WTC11 (cell line): ENCODE results near the gene HRCT1. TPM values are rescaled to one million over a fixed set of nuclear protein-coding genes. Genes with fewer than 3 reads are reported as not detected.

ENCODE experiments used
- ATAC-seq: fragments of 200-7000 bp; cut with Tn5 transposase; 2 replicates; pipeline ENCODE4 v1.10.0; 2021; ENCODE audit warnings: mild to moderate bottlenecking, moderate library complexity
- CTCF ChIA-PET: fragments of 300-600 bp; sonication (Branson Sonifier 250); formaldehyde crosslinking; loops from one replicate; lab custom pipeline; 2021; ENCODE audit warnings: antibody characterized with exemption; lab: Charles Lee
- POLR2A ChIA-PET: fragments of 350-600 bp; sonication (Branson Sonifier 250); formaldehyde crosslinking; loops from one replicate; lab custom pipeline; 2021; ENCODE audit warnings: antibody characterized with exemption; lab: Charles Lee
- DNase-seq: peaks from one replicate; pipeline ENCODE4 v3.0.0; 2021; ENCODE audit warnings: low spot score
- H3K27ac Mint-ChIP-seq: 2 replicates; pipeline ENCODE4 v1.8.0; 2021; ENCODE audit warnings: mixed read lengths
- H3K27me3 Mint-ChIP-seq: 2 replicates; pipeline ENCODE4 v1.8.0; 2021; ENCODE audit warnings: low read depth, mild to moderate bottlenecking, moderate library complexity, mixed read lengths
- H3K36me3 Mint-ChIP-seq: 2 replicates; pipeline ENCODE4 v1.8.0; 2021; ENCODE audit warnings: mixed read lengths
- H3K4me1 Mint-ChIP-seq: 2 replicates; pipeline ENCODE4 v1.8.0; 2022; ENCODE audit warnings: mixed read lengths
- H3K4me3 Mint-ChIP-seq: 2 replicates; pipeline ENCODE4 v1.8.0; 2021; ENCODE audit warnings: mild to moderate bottlenecking, moderate library complexity, mixed read lengths
- H3K9me3 Mint-ChIP-seq: 2 replicates; pipeline ENCODE4 v1.8.0; 2021; ENCODE audit warnings: mixed read lengths
- ELF4 ChIP-seq: sonication (generic); formaldehyde crosslinking; IDR thresholded peaks from 2 replicates; pipeline ENCODE4 v1.8.1; 2022; ENCODE audit warnings: low read depth, mild to moderate bottlenecking, moderate library complexity, missing genetic modification reagents
- JUN ChIP-seq: sonication (generic); formaldehyde crosslinking; IDR thresholded peaks from 2 replicates; pipeline ENCODE4 v1.8.0; 2023; ENCODE audit warnings: mild to moderate bottlenecking, missing genetic modification reagents
- ZNF121 ChIP-seq: sonication (generic); formaldehyde crosslinking; IDR thresholded peaks from 2 replicates; pipeline ENCODE4 v1.8.0; 2023; ENCODE audit warnings: missing genetic modification reagents
- ZNF138 ChIP-seq: sonication (generic); formaldehyde crosslinking; conservative IDR thresholded peaks from 2 replicates; pipeline ENCODE4 v1.8.1; 2022; ENCODE audit warnings: mild to moderate bottlenecking, moderate library complexity, missing genetic modification reagents
- total RNA-seq: library from RNA; stranded (reverse); gene quantifications from 3 replicates; pipeline ENCODE4 v1.2.3, GENCODE V29; 2021
- TF ChIP-seq, protein P1 (sequence below): fragments of 200-600 bp; IDR thresholded peaks from 2 replicates; pipeline ENCODE4 v1.8.0; 2022; ENCODE audit warnings: antibody characterized with exemption
- TF ChIP-seq, protein P2 (sequence below): sonication (generic); formaldehyde crosslinking; IDR thresholded peaks from 2 replicates; pipeline ENCODE4 v1.8.1; 2023; ENCODE audit warnings: mild to moderate bottlenecking, missing genetic modification reagents
- TF ChIP-seq, protein P3 (sequence below): sonication (generic); formaldehyde crosslinking; IDR thresholded peaks from 2 replicates; pipeline ENCODE4 v1.8.0; 2022; ENCODE audit warnings: missing genetic modification reagents
- TF ChIP-seq, protein P4 (sequence below): fragments of 250-450 bp; sonication (Bioruptor Pico); conservative IDR thresholded peaks from 2 replicates; pipeline ENCODE4 v1.9.0; 2021; ENCODE audit warnings: mild to moderate bottlenecking
- TF ChIP-seq, protein P5 (sequence below): fragments of 250-450 bp; sonication (Bioruptor Pico); IDR thresholded peaks from 2 replicates; pipeline ENCODE4 v1.9.0; 2021; ENCODE audit warnings: mild to moderate bottlenecking, borderline replicate concordance
- TF ChIP-seq, protein P6 (sequence below): sonication (generic); formaldehyde crosslinking; IDR thresholded peaks from 2 replicates; pipeline ENCODE4 v1.8.0; 2023; ENCODE audit warnings: mild to moderate bottlenecking, missing genetic modification reagents
- TF ChIP-seq, protein P7 (sequence below): sonication (generic); formaldehyde crosslinking; IDR thresholded peaks from 2 replicates; pipeline ENCODE4 v1.8.0; 2022; ENCODE audit warnings: mild to moderate bottlenecking, missing genetic modification reagents
- TF ChIP-seq, protein P8 (sequence below): sonication (generic); formaldehyde crosslinking; IDR thresholded peaks from 2 replicates; pipeline ENCODE4 v1.8.0; 2022; ENCODE audit warnings: mild to moderate bottlenecking, missing genetic modification reagents

The HRCT1 gene
- total RNA-seq, 1 experiment from 2014 or later, result not detected

DNA sequence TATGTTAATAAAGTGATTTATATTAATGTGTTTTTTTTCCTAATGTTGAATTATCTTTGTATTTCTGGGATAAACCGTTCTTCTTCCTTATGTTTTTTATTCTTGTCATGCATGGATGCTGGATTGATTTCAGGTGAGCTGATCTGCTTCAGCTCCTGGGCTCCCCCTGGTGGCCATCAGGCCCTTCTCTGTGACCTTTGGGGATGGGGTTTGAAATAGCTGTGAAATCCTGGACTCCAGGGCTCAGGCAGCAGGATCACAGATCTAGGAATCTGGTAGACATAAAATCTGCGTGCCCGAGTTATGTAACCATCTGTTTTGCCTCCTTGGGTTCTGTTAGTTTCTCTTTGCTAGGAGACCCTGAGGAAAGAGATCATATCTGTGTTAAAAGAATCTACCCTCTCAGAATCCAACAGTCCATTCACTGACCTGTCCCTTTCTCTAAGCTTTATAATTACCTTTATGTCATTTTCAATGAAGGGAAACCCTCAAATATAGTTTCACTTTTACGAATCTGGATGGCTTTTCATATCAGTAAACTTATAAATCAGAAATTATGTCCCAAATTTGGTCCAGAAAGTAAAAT, 23.6 kb upstream of the HRCT1 start:
- ATAC-seq, result peak; percentile 88
- peaks cover under 1% of the 10 kb centered on the region; the same call in 1 of the 2 replicates for H3K36me3 Mint-ChIP-seq
- H3K4me3 Mint-ChIP-seq, result no peak overlapping the region
- peaks cover 6% of the 10 kb centered on the region for H3K27me3 Mint-ChIP-seq
- ChIA-PET CTCF (interaction anchor here (0.5 to 3.0 kb wide), 62 partner anchors 9 to 328 kb away, joined by 3 to 136 read pairs (median 5); partner anchors contain the start of genes ARHGEF39, CCDC107, CREB3 and FAM221B), POLR2A (interaction anchor here (0.5 to 1.0 kb wide), 3 partner anchors 92 to 205 kb away, joined by 3 to 4 read pairs (median 3); partner anchors contain the start of gene TLN1)
- TF ChIP-seq, protein P1, sequence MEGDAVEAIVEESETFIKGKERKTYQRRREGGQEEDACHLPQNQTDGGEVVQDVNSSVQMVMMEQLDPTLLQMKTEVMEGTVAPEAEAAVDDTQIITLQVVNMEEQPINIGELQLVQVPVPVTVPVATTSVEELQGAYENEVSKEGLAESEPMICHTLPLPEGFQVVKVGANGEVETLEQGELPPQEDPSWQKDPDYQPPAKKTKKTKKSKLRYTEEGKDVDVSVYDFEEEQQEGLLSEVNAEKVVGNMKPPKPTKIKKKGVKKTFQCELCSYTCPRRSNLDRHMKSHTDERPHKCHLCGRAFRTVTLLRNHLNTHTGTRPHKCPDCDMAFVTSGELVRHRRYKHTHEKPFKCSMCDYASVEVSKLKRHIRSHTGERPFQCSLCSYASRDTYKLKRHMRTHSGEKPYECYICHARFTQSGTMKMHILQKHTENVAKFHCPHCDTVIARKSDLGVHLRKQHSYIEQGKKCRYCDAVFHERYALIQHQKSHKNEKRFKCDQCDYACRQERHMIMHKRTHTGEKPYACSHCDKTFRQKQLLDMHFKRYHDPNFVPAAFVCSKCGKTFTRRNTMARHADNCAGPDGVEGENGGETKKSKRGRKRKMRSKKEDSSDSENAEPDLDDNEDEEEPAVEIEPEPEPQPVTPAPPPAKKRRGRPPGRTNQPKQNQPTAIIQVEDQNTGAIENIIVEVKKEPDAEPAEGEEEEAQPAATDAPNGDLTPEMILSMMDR, result peak; percentile 87
- TF ChIP-seq, protein P2, sequence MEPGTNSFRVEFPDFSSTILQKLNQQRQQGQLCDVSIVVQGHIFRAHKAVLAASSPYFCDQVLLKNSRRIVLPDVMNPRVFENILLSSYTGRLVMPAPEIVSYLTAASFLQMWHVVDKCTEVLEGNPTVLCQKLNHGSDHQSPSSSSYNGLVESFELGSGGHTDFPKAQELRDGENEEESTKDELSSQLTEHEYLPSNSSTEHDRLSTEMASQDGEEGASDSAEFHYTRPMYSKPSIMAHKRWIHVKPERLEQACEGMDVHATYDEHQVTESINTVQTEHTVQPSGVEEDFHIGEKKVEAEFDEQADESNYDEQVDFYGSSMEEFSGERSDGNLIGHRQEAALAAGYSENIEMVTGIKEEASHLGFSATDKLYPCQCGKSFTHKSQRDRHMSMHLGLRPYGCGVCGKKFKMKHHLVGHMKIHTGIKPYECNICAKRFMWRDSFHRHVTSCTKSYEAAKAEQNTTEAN, result no peak
- no peak overlapping the region for H3K27ac Mint-ChIP-seq
- H3K9me3 Mint-ChIP-seq, result peaks cover 6% of the 10 kb centered on the region
- peak; percentile 87 for DNase-seq
- H3K4me1 Mint-ChIP-seq, result no peaks in the 10 kb centered on the region

DNA sequence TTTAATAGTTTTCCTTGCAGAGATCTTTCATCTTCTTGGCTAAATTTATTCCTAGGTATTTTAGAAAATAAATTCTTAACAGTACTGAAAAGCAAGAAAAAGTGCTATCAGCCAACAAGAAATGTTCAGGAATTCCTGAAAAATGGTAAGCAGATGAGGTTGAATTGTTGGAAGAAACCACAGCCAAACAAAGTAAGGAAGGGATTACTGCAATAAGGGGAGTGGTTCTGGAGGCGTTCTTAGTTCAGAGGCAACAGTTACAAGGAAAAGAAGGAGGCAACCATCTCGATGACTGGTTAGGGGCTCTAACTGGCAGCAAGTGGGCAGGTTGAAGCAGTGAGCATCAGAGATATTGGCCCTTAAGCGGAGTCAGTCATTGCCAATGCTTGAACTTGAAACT, 23.0 kb upstream of the HRCT1 start:
- no peak overlapping the region for H3K27ac Mint-ChIP-seq
- no peak overlapping the region for H3K4me3 Mint-ChIP-seq
- ChIA-PET CTCF (interaction anchor here (0.8 to 3.0 kb wide), 22 partner anchors 13 to 174 kb away, joined by 3 to 136 read pairs (median 12); partner anchors contain the start of genes FAM221B, GBA2, HINT2 and HRCT1), POLR2A (no interaction called here)
- DNase-seq (no peak), ATAC-seq (no peak)
- no peaks in the 10 kb centered on the region for H3K36me3 Mint-ChIP-seq
- H3K4me1 Mint-ChIP-seq, result no peaks in the 10 kb centered on the region
- no peaks in the 10 kb centered on the region for H3K9me3 Mint-ChIP-seq
- H3K27me3 Mint-ChIP-seq, result no peaks in the 10 kb centered on the region; the same call in 1 of the 2 replicates
- no peak for TF ChIP-seq ZNF138 (CRISPR knock-in tag)
- TF ChIP-seq, protein P3, sequence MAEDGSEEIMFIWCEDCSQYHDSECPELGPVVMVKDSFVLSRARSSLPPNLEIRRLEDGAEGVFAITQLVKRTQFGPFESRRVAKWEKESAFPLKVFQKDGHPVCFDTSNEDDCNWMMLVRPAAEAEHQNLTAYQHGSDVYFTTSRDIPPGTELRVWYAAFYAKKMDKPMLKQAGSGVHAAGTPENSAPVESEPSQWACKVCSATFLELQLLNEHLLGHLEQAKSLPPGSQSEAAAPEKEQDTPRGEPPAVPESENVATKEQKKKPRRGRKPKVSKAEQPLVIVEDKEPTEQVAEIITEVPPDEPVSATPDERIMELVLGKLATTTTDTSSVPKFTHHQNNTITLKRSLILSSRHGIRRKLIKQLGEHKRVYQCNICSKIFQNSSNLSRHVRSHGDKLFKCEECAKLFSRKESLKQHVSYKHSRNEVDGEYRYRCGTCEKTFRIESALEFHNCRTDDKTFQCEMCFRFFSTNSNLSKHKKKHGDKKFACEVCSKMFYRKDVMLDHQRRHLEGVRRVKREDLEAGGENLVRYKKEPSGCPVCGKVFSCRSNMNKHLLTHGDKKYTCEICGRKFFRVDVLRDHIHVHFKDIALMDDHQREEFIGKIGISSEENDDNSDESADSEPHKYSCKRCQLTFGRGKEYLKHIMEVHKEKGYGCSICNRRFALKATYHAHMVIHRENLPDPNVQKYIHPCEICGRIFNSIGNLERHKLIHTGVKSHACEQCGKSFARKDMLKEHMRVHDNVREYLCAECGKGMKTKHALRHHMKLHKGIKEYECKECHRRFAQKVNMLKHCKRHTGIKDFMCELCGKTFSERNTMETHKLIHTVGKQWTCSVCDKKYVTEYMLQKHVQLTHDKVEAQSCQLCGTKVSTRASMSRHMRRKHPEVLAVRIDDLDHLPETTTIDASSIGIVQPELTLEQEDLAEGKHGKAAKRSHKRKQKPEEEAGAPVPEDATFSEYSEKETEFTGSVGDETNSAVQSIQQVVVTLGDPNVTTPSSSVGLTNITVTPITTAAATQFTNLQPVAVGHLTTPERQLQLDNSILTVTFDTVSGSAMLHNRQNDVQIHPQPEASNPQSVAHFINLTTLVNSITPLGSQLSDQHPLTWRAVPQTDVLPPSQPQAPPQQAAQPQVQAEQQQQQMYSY (CRISPR knock-in tag), result no peak
- TF ChIP-seq, protein P4, sequence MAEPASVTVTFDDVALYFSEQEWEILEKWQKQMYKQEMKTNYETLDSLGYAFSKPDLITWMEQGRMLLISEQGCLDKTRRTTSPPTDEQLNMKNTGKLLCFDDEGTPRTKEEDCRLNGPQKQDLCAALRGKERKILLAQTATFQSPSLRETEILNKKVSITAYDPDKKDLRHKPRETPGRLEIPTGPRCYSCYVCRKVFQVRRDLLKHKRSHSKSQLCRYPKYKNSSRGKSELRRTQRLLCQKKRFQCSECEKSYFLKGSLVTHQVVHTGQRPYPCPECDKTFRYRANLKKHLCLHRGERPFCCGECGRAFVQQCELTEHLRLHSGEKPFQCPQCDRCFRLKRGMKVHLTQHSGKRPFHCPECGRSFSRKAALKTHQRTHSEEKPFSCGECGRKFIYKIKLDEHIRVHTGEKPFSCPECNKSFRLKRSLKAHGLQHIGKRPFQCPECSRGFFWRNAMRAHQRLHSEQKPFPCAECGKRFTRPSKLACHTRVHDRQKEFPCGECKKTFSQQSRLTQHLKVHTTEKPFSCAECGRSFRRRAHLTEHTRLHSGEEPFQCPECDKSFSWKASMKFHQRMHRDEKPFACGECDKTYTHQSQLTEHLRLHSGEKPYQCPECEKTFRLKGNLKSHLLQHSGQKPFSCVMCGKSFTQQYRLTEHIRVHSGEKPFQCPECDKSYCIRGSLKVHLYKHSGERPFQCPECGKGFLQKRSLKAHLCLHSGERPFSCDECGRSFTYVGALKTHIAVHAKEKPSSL, result no peak
- no peak for TF ChIP-seq ELF4 (CRISPR knock-in tag)
- TF ChIP-seq, protein P5, sequence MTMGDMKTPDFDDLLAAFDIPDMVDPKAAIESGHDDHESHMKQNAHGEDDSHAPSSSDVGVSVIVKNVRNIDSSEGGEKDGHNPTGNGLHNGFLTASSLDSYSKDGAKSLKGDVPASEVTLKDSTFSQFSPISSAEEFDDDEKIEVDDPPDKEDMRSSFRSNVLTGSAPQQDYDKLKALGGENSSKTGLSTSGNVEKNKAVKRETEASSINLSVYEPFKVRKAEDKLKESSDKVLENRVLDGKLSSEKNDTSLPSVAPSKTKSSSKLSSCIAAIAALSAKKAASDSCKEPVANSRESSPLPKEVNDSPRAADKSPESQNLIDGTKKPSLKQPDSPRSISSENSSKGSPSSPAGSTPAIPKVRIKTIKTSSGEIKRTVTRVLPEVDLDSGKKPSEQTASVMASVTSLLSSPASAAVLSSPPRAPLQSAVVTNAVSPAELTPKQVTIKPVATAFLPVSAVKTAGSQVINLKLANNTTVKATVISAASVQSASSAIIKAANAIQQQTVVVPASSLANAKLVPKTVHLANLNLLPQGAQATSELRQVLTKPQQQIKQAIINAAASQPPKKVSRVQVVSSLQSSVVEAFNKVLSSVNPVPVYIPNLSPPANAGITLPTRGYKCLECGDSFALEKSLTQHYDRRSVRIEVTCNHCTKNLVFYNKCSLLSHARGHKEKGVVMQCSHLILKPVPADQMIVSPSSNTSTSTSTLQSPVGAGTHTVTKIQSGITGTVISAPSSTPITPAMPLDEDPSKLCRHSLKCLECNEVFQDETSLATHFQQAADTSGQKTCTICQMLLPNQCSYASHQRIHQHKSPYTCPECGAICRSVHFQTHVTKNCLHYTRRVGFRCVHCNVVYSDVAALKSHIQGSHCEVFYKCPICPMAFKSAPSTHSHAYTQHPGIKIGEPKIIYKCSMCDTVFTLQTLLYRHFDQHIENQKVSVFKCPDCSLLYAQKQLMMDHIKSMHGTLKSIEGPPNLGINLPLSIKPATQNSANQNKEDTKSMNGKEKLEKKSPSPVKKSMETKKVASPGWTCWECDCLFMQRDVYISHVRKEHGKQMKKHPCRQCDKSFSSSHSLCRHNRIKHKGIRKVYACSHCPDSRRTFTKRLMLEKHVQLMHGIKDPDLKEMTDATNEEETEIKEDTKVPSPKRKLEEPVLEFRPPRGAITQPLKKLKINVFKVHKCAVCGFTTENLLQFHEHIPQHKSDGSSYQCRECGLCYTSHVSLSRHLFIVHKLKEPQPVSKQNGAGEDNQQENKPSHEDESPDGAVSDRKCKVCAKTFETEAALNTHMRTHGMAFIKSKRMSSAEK (CRISPR knock-in tag), result no peak
- TF ChIP-seq, protein P6, sequence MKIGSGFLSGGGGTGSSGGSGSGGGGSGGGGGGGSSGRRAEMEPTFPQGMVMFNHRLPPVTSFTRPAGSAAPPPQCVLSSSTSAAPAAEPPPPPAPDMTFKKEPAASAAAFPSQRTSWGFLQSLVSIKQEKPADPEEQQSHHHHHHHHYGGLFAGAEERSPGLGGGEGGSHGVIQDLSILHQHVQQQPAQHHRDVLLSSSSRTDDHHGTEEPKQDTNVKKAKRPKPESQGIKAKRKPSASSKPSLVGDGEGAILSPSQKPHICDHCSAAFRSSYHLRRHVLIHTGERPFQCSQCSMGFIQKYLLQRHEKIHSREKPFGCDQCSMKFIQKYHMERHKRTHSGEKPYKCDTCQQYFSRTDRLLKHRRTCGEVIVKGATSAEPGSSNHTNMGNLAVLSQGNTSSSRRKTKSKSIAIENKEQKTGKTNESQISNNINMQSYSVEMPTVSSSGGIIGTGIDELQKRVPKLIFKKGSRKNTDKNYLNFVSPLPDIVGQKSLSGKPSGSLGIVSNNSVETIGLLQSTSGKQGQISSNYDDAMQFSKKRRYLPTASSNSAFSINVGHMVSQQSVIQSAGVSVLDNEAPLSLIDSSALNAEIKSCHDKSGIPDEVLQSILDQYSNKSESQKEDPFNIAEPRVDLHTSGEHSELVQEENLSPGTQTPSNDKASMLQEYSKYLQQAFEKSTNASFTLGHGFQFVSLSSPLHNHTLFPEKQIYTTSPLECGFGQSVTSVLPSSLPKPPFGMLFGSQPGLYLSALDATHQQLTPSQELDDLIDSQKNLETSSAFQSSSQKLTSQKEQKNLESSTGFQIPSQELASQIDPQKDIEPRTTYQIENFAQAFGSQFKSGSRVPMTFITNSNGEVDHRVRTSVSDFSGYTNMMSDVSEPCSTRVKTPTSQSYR (CRISPR knock-in tag), result no peak
- TF ChIP-seq, protein P7, sequence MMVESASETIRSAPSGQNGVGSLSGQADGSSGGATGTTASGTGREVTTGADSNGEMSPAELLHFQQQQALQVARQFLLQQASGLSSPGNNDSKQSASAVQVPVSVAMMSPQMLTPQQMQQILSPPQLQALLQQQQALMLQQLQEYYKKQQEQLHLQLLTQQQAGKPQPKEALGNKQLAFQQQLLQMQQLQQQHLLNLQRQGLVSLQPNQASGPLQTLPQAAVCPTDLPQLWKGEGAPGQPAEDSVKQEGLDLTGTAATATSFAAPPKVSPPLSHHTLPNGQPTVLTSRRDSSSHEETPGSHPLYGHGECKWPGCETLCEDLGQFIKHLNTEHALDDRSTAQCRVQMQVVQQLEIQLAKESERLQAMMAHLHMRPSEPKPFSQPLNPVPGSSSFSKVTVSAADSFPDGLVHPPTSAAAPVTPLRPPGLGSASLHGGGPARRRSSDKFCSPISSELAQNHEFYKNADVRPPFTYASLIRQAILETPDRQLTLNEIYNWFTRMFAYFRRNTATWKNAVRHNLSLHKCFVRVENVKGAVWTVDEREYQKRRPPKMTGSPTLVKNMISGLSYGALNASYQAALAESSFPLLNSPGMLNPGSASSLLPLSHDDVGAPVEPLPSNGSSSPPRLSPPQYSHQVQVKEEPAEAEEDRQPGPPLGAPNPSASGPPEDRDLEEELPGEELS, result no peak
- TF ChIP-seq, protein P8, sequence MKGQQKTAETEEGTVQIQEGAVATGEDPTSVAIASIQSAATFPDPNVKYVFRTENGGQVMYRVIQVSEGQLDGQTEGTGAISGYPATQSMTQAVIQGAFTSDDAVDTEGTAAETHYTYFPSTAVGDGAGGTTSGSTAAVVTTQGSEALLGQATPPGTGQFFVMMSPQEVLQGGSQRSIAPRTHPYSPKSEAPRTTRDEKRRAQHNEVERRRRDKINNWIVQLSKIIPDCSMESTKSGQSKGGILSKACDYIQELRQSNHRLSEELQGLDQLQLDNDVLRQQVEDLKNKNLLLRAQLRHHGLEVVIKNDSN (CRISPR knock-in tag), result no peak
- no peak for TF ChIP-seq ZNF121 (CRISPR knock-in tag)
- TF ChIP-seq JUN (CRISPR knock-in tag), result no peak
